OCI-LY1 (cell line): ENCODE measurements around the gene RIN3.

Experiments
- H2AFZ ChIP-seq: fragments of 200-600 bp; sonication (generic), shearing (Covaris generic); 2 replicates; pipeline ENCODE4 v1.6.0; 2014; ENCODE audit warnings: antibody characterized with exemption, mild to moderate bottlenecking, low read length
- H3F3A ChIP-seq: fragments of 200-600 bp; sonication (generic), shearing (Covaris generic); 2 replicates; pipeline ENCODE4 v1.6.0; 2014; ENCODE audit warnings: mild to moderate bottlenecking, antibody characterized with exemption, low read length, moderate library complexity; ENCODE audit not compliant: insufficient read depth
- H3K27ac ChIP-seq: fragments of 200-600 bp; sonication (generic); 2 replicates; pipeline ENCODE4 v1.5.1; 2014; ENCODE audit warnings: low read length, mixed run types, mild to moderate bottlenecking, low read depth; ENCODE audit not compliant: poor library complexity, severe bottlenecking
- H3K27me3 ChIP-seq: fragments of 200-600 bp; sonication (generic); 2 replicates; pipeline ENCODE4 v1.6.0; 2014; ENCODE audit warnings: antibody characterized with exemption, mild to moderate bottlenecking, low read length, moderate library complexity; ENCODE audit not compliant: insufficient read depth
- H3K36me3 ChIP-seq: fragments of 200-600 bp; sonication (generic); 2 replicates; pipeline ENCODE4 v1.6.1; 2014; ENCODE audit warnings: mild to moderate bottlenecking, antibody characterized with exemption, low read length, moderate library complexity, mixed read lengths; ENCODE audit not compliant: insufficient read depth
- H3K4me1 ChIP-seq: fragments of 200-600 bp; sonication (generic); 2 replicates; pipeline ENCODE4 v1.5.1; 2014; ENCODE audit warnings: mild to moderate bottlenecking, low read length, moderate library complexity; ENCODE audit not compliant: insufficient read depth, severe bottlenecking
- H3K4me2 ChIP-seq: fragments of 200-600 bp; sonication (generic), shearing (Covaris generic); 2 replicates; pipeline ENCODE4 v1.6.1; 2014; ENCODE audit warnings: low read length
- H3K4me3 ChIP-seq: fragments of 200-600 bp; sonication (generic); 2 replicates; pipeline ENCODE4 v1.5.1; 2014; ENCODE audit warnings: low read length, low read depth, mild to moderate bottlenecking, mixed read lengths; ENCODE audit not compliant: poor library complexity, severe bottlenecking
- H3K79me2 ChIP-seq: fragments of 200-600 bp; shearing (Covaris generic); 2 replicates; pipeline ENCODE4 v1.6.1; 2016; ENCODE audit warnings: mixed run types, low read length, mixed read lengths; ENCODE audit not compliant: insufficient read depth
- H3K9ac ChIP-seq: fragments of 200-600 bp; sonication (generic), shearing (Covaris generic); 2 replicates; pipeline ENCODE4 v1.6.1; 2014; ENCODE audit warnings: mild to moderate bottlenecking, low read length, mixed read lengths
- H3K9me2 ChIP-seq: fragments of 200-600 bp; sonication (generic), shearing (Covaris generic); 2 replicates; pipeline ENCODE4 v1.6.1; 2014; ENCODE audit warnings: low read depth, mild to moderate bottlenecking, low read length, mixed read lengths
- H3K9me3 ChIP-seq: fragments of 200-600 bp; shearing (Covaris generic); 2 replicates; pipeline ENCODE4 v1.6.1; 2014; ENCODE audit warnings: low read length, mixed read lengths
- H4K20me1 ChIP-seq: fragments of 200-600 bp; sonication (generic), shearing (Covaris generic); 2 replicates; pipeline ENCODE4 v1.6.0; 2016; ENCODE audit warnings: mild to moderate bottlenecking, low read length; ENCODE audit not compliant: insufficient read depth
- EZH2 ChIP-seq: fragments of 200-600 bp; sonication (generic), shearing (Covaris generic); IDR thresholded peaks from 2 replicates; pipeline ENCODE4 v1.8.0; 2017; ENCODE audit warnings: borderline replicate concordance, mixed run types, mild to moderate bottlenecking, antibody characterized with exemption, low read length, moderate library complexity, mixed read lengths
- TF ChIP-seq, protein P1 (sequence below): fragments of 200-600 bp; sonication (generic), shearing (Covaris generic); IDR thresholded peaks from 2 replicates; pipeline ENCODE4 v1.5.1; 2017; ENCODE audit warnings: mild to moderate bottlenecking, antibody characterized with exemption, low read length, moderate library complexity, mixed read lengths

The RIN3 gene

DNA sequence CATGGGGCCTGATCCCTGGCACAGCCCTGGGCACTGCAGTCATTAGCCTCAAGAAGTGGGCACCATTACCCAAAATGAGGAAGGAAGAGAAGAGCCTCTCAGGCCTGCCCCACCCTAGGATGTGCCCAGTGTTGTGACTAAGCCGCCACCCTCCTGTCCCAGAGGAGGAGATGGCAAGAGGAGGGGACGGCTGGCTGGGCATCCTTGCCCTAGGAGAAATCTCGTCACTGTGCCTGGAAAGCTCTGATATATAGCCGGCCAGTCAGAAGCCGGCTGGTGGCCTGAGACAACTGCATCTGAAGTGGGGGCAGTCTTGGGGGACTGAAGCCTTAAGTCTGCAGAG, 119.7 kb downstream of the RIN3 start:
- no peak overlapping the region for H3K4me3 ChIP-seq
- no peaks in the 10 kb centered on the region for H3K79me2 ChIP-seq
- H4K20me1 ChIP-seq, result no peaks in the 10 kb centered on the region
- no peak overlapping the region for H3K4me2 ChIP-seq
- H2AFZ ChIP-seq, result no peak overlapping the region
- no peak overlapping the region for H3K9ac ChIP-seq
- H3K9me2 ChIP-seq, result no peaks in the 10 kb centered on the region
- H3F3A ChIP-seq, result no peaks in the 10 kb centered on the region
- no peaks in the 10 kb centered on the region for H3K36me3 ChIP-seq
- H3K4me1 ChIP-seq, result no peaks in the 10 kb centered on the region
- no peaks in the 10 kb centered on the region for H3K27me3 ChIP-seq
- H3K27ac ChIP-seq, result no peak overlapping the region
- TF ChIP-seq, protein P1, sequence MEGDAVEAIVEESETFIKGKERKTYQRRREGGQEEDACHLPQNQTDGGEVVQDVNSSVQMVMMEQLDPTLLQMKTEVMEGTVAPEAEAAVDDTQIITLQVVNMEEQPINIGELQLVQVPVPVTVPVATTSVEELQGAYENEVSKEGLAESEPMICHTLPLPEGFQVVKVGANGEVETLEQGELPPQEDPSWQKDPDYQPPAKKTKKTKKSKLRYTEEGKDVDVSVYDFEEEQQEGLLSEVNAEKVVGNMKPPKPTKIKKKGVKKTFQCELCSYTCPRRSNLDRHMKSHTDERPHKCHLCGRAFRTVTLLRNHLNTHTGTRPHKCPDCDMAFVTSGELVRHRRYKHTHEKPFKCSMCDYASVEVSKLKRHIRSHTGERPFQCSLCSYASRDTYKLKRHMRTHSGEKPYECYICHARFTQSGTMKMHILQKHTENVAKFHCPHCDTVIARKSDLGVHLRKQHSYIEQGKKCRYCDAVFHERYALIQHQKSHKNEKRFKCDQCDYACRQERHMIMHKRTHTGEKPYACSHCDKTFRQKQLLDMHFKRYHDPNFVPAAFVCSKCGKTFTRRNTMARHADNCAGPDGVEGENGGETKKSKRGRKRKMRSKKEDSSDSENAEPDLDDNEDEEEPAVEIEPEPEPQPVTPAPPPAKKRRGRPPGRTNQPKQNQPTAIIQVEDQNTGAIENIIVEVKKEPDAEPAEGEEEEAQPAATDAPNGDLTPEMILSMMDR, result no peak
- no peak for TF ChIP-seq EZH2
- no peaks in the 10 kb centered on the region for H3K9me3 ChIP-seq

DNA sequence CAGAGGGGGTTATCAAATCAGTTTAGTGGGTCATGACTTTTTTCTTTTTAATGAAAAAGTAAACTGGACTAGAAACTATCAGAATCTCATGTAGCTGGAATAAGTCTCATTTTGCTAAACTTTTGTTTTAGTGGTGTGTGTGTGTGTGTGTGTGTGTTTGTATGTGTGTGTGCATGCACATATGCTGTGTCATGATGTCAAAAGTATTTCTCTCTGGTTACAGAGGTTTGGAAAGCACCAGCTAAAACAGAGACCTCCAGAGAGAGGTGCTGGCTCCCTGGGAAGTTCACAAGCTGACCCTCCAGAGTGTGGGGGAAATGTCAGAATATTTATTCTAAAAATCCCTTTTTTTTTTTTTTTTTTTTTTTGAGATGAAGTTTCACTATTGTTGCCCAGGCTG, 120.1 kb downstream of the RIN3 start:
- Histone ChIP-seq H4K20me1 (no peaks in the 10 kb centered on the region), H2AFZ (no peak overlapping the region), H3K27me3 (no peaks in the 10 kb centered on the region), H3K9me3 (no peaks in the 10 kb centered on the region), H3K79me2 (no peaks in the 10 kb centered on the region), H3K4me3 (no peak overlapping the region), H3K36me3 (no peaks in the 10 kb centered on the region), H3F3A (no peaks in the 10 kb centered on the region), H3K4me1 (no peaks in the 10 kb centered on the region), H3K9ac (no peak overlapping the region), H3K9me2 (no peaks in the 10 kb centered on the region), H3K4me2 (no peak overlapping the region), H3K27ac (no peak overlapping the region)
- TF ChIP-seq, protein P1, result no peak
- no peak for TF ChIP-seq EZH2

DNA sequence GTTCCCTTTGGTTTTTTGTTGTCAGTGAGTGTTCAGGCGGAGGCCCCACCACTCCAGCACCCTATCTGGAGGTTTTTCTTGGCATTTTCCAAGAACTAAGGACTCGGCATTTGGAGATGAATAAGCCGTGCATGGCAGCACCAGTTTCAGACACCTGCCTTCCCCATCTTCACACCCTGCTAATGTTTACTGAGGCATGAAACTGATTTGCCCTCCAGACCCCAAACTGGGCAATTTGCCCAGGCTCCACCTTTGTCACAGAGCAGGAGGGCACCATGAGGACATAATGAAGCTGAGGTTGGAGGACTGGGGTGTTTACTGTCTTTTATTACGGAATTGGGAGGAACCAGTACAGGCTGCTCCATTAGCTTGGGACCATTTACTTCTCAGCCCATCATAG, 121.5 kb downstream of the RIN3 start:
- Histone ChIP-seq H3K27me3 (no peaks in the 10 kb centered on the region), H3K4me1 (no peaks in the 10 kb centered on the region), H3K79me2 (no peaks in the 10 kb centered on the region), H3K36me3 (no peaks in the 10 kb centered on the region), H3K9me2 (no peaks in the 10 kb centered on the region), H4K20me1 (no peaks in the 10 kb centered on the region), H3K4me2 (no peak overlapping the region), H3K27ac (no peak overlapping the region), H3K9me3 (no peaks in the 10 kb centered on the region), H2AFZ (no peak overlapping the region), H3K9ac (no peak overlapping the region), H3F3A (no peaks in the 10 kb centered on the region), H3K4me3 (no peak overlapping the region)
- no peak for TF ChIP-seq EZH2
- TF ChIP-seq, protein P1, result no peak
